Measurements from ENCODE around the gene ASB14.

ASB14 gene

GRCh38 chr3:57261119-57261518, 31.4 kb downstream of the ASB14 start:
- DNase-seq (ENCODE audit: low read depth, low spot score), result no peak

GRCh38 chr3:57257678-57258077, 34.8 kb downstream of the ASB14 start:
- DNase-seq (ENCODE audit: low read depth, low spot score), result no peak

DNA sequence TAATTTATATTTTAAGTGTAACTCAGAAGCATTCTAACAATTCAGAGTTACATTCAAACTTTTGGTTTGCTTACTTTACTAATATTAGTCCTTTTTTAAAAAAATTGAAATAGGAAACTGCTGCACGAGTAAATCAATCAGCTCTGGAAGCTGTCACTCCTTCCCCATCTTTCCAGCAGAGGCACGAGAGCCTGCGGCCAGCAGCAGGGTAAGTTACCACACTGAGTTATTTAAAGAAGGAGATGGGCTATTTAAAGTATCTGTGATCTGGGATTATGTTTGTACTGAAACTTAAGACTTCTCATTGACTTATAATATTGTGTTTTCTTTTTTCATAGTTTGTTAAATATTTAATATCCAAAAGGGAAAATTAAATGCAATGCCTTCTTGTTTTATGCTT, 35.6 kb downstream of the ASB14 start:
- no peak for DNase-seq (ENCODE audit: low read depth, low spot score)

DNA sequence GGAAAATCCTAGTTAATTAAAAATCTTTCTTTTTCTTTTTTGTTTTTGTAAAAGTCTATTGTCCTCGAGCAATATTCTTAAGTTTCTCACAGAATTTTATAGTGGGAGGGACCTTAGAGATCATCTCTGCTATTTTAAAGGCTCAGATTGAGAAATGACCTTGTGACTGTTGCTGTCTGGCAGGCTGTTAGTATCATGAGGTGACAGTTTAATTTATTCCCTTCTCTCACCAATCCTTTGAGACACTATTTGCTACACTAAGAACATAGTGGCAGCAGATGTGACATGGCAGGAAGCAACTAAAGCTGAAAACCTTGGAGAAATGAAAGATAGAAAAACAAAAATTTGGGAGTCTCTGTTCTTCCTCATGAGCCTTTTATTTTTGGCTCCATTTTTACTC, 40.1 kb downstream of the ASB14 start:
- DNase-seq (ENCODE audit: low read depth, low spot score), result no peak

GRCh38 chr3:57244946-57245345, 47.5 kb downstream of the ASB14 start:
- DNase-seq (ENCODE audit: low read depth, low spot score), result no peak

GRCh38 chr3:57234613-57235575, 57.6 kb downstream of the ASB14 start:
- DNase-seq (ENCODE audit: low read depth, low spot score), result no peak

- no peak for DNase-seq (ENCODE audit: low read depth, low spot score)
Measured at GRCh38 chr3:57233799-57234198, 58.7 kb downstream of the ASB14 start.

- no peak for DNase-seq (ENCODE audit: low read depth, low spot score)
Measured at GRCh38 chr3:57230006-57230405, 62.5 kb downstream of the ASB14 start.

- DNase-seq (ENCODE audit: low read depth, low spot score), result peak; percentile 36
Measured at GRCh38 chr3:57227930-57228751, 64.3 kb downstream of the ASB14 start.

DNA sequence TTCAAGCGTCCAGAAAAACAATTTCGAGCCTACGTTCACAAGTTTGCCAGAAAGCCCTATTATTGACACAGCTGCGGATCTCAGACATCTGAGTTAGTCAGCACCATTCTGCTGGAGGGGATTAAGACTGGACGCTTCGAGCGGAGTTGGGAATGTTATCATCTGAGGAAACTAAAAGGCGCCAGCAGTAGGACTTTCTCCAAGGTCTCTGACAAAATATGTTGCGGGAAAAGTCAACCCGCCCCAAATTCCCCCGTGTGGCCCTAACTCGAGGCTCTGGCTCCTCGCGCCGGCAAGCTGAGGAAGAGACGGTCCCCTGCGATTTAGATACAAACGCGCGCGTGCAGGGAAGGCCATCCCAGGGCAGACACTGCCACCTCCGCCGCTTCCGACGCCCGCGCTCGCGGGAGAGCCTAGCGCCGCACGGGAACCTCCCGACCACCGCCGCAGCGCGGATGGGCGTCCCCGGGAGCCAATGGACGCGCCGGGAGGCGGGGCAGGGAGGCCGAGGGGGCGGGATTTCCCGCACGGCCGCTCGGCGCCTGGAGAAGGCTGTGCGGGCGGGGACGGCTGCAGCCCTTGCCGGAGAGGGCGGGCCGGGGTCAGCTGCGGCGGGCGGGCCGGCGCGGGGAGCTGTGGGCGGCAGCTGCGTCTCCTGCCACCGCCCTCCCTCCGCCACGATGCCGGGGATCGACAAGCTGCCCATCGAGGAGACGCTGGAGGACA, 65.1 kb downstream of the ASB14 start, which contains the start of gene APPL1:
TSS of gene APPL1 (plus strand) at position 526 of the 726 bp plus-strand sequence. CDS start at position 681, 155 bp downstream.
- DNase-seq (ENCODE audit: low read depth, low spot score), result peak; percentile 95

GRCh38 chr3:57226176-57226575, 66.3 kb downstream of the ASB14 start:
- DNase-seq (ENCODE audit: low read depth, low spot score), result no peak

DNA sequence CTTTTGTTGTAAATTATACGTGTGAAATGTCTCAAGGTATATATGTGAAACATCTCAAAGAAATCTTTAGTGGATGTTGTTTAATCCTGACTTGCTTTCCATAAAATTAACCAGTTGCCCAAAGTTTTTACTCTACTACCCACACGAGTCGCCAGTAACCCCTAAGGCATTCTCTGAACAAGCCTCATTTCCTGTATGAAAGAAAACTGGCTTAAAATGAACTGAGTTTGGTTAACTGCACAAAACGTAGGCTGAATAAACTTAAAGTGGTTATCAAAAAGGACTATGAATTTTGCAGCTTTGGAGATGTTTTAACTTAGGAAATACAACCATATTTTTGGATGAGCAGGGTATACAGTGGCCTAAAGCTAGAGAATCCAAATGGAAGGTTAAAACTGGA, 67.6 kb downstream of the ASB14 start:
- no peak for DNase-seq (ENCODE audit: low read depth, low spot score)

- no peak for DNase-seq (ENCODE audit: low read depth, low spot score)
Measured at GRCh38 chr3:57221883-57222282, 70.6 kb downstream of the ASB14 start.

Data from ELF-1 (cell line).